GM21717 (cell line): ENCODE results near the gene PDXDC1.
A peak's percentile ranks its signal among the peaks of the same experiment; 100 is the strongest.
"Not testable (repeated sequence)": the region's sequence is repeated elsewhere in the genome, so short reads cannot be mapped to it uniquely, and the experiment has no call there.

Experiments
- ATAC-seq: cut with Tn5 transposase; IDR thresholded peaks from one replicate; pipeline ENCODE4 v1.9.1; 2021; ENCODE audit warnings: mild to moderate bottlenecking, moderate library complexity; ENCODE audit not compliant: unreplicated experiment

Gene PDXDC1

DNA sequence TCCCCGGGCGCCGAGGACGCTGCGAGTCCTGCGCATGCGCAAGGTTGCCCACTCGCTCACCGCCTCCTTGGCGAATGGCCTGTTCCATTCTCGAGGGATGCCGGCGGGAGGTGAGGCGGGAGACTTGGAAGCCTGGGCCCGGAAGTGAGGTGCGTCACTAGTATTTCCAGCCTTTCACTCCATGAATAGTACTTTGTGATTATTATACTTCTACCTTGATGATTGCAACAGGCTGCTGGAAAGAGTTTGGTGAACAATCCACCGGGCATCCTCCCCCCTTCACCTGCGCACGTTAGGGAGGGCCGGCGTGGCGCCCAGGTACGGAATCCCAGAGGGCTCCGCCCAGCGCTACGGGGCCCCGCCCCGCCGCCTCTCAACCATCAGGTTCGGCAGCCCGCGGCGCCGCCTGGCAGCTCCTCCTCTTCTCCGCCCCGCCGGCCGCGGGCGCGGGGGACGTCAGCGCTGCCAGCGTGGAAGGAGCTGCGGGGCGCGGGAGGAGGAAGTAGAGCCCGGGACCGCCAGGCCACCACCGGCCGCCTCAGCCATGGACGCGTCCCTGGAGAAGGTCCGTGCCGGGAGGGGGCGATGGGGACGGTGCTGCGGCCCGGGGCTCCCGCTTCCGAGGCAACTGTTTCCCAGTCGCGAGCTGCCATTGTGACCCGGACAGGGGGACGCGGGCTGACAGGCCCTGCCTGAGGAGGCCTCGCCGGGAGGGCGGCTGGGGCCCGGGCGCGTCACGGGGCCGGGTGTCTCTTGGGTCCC, at the start of gene PDXDC1:
TSS of gene PDXDC1 (plus strand) at position 371 of the 762 bp plus-strand sequence. CDS start at position 545, 174 bp downstream.
- ATAC-seq = peak; percentile 80

- ATAC-seq = not testable (repeated sequence)
Measured at GRCh38 chr16:14928064-14928714, 46.6 kb upstream of the PDXDC1 start.

DNA sequence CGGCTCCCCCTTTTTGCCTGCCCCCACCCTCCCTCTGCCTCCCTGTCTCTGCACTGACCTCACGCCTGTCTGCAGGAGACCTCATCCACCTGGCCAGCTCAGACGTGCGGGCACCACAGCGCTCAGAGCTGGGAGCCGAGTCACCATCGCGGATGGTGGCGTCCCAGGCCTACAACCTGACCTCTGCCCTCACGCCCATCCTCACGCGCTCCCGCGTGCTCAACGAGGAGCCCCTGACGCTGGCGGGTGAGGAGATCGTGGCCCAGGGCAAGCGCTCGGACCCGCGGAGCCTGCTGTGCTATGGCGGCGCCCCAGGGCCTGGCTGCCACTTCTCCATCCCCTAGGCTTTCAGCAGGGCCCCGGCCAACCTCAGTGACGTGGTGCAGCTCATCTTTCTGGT, 45.6 kb upstream of the PDXDC1 start:
- ATAC-seq = not testable (repeated sequence)

- not testable (repeated sequence) for ATAC-seq
Measured at GRCh38 chr16:14930246-14930645, 44.6 kb upstream of the PDXDC1 start.

DNA sequence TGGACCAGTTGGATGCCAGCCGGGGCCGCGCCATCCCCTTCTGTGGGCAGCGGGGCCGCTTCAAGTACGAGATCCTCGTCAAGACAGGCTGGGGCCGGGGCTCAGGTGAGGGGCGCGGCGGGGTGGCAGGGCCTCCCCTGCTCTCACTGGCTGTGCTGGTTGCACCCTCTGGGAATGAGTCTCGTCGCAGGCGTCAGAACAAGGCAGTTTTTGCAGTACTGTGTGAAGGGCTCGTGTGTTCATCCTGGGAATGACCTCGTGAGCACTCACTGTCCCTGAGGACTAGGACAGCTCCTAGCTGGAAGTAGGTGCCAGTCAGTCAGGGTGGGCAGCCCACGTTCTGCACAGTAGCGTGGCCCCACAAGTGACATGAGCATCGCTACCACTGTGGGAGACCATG, 43.9 kb upstream of the PDXDC1 start:
- not testable (repeated sequence) for ATAC-seq

DNA sequence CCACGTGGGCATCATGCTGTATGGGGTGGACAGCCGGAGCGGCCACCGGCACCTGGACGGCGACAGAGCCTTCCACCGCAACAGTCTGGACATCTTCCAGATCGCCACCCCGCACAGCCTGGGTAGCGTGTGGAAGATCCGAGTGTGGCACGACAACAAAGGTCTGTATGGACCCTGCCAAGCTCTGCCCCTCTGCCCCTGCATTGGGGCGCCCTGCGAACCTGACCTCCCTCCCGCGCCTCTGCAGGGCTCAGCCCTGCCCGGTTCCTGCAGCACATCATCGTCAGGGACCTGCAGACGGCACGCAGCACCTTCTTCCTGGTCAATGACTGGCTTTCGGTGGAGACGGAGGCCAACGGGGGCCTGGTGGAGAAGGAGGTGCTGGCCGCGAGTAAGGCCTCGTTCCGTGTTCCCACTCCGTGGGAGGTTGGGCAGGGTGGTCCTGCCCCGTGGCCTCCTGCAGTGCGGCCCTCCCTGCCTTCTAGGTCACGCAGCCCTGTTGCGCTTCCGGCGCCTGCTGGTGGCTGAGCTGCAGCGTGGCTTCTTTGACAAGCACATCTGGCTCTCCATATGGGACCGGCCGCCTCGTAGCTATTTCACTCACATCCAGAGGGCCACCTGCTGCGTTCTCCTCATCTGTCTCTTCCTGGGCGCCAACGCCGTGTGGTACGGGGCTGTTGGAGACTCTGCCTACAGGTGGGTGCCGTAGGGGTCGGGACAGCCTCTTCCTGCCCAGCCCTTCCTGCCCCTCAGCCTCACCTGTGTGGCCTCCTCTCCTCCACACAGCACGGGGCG, 42.0 kb upstream of the PDXDC1 start:
- not testable (repeated sequence) for ATAC-seq

- not testable (repeated sequence) for ATAC-seq
Measured at GRCh38 chr16:14937143-14937542, 37.7 kb upstream of the PDXDC1 start, which contains the start of gene NPIPA1. Gene NPIPA1, plus strand, starts transcription at chr16:14937443. Its CDS starts 0 bp downstream, at chr16:14937443.

DNA sequence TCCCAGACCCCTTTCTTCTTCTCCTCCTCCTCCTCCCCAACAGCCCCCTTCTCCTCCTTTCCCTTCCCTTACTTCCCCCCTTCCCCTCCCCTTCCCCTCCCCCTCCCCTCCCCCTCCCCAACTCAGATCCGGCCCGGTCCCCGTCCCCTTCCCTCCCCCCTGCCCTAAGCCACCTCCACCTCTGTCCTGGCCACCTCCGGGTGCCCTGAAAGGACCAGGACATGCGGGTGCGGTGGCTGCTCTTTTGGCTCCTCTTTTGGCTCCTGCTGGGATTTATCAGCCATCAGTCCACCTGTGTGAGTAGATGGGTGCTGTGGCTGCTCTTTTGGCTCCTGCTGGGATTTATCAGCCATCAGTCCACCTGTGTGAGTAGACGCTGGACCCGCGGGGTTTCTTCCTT, 36.8 kb upstream of the PDXDC1 start:
- ATAC-seq = not testable (repeated sequence)

DNA sequence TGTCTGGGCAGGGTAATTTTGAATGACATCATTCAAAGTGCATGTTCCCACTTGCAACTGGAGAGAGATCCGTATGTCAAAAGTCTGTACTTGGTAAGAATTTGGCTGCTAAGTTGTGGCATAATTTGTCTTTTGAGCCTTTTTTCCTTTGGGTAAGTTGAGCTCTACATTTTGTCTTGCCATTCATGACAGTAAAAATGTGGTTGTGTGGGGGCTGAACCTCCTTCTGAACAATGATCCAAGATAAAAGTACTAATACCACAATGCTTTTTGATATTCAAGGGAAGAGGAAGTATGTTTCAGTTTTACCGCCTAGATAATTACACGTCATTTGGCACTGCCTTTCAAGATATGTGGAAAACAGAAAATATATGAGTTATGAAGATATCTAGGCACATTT, 32.1 kb upstream of the PDXDC1 start:
- not testable (repeated sequence) for ATAC-seq

DNA sequence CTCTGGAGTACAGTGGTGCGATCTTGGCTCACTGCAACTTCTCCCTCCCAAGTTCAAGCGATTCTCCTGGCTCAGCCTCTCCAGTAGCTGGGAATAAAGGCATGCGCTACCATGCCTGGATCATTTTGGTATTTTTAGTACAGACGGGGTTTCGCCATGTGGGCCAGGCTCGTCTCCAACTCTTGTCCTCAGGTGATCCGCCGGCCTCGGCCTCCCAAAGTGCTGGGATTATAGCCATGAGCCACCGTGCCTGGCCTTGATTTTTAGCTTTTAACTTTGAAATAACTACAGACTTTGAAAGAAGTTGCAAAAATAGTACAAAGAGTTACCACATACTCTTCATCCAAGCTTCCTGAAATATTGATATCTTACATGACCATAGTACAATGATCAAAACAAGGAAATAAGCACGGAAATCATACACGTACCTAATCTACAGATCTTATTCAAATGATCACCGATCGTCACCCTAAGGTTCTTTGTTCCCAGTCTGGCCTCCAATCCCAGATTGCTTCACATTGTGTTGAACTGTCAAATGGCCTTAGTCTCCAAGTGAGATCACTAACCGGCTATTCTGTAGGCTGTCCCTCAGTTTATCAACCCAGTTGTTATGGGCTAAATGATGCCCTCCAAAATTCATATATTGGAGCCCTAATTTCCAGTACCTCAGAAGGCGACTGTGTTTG, 19.1 kb upstream of the PDXDC1 start:
- ATAC-seq = no peak

- no peak for ATAC-seq
Measured at GRCh38 chr16:14957576-14958322, 17.1 kb upstream of the PDXDC1 start.

- no peak for ATAC-seq
Measured at GRCh38 chr16:14958323-14958600, 16.6 kb upstream of the PDXDC1 start.

DNA sequence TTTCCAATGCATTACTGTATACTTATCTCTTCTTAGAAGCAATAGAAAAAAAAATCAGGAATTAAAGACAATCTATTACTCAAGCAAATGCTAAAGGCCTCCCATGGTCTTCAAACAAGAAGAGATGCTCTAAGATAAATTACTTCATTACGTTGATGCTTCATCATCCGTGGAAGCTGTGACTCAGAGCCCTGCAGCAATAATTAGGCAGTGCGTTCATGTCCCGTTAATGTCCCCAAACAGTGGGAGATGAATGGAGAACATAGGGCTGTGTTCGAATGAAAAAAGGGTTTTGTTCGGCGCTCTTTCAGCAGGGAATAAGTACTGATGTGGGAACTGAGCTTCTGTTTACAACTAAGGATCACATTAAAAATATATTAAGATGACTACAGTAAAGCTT, 15.9 kb upstream of the PDXDC1 start:
- ATAC-seq = no peak

GRCh38 chr16:14961405-14962186, 13.2 kb upstream of the PDXDC1 start:
- no peak for ATAC-seq

GRCh38 chr16:14963281-14964173, 11.3 kb upstream of the PDXDC1 start:
- ATAC-seq = no peak

DNA sequence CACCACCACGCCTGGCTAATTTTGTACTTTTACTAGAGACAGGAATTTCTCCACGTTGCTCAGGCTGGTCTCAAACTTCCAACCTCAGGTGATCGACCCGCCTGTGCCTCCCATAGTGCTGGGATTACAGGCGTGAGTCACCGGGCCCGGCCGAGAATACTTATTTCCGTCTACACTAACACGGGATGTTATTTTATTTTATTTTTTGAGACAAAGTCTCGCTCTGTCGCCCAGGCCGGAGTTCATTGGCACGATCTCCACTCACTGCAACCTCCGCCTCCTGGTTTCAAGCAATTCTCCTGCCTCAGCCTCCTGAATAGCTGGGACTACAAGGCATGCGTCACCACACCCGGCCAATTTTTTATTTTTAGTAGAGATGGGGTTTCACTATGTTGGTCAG, 9.5 kb upstream of the PDXDC1 start:
- ATAC-seq = no peak

GRCh38 chr16:14969795-14970194, 5.0 kb upstream of the PDXDC1 start:
- ATAC-seq = not testable (repeated sequence)

- ATAC-seq = not testable (repeated sequence)
Measured at GRCh38 chr16:14971621-14972228, 3.1 kb upstream of the PDXDC1 start.
